Measurements from ENCODE around the gene ZNF546.

The ZNF546 gene

DNA sequence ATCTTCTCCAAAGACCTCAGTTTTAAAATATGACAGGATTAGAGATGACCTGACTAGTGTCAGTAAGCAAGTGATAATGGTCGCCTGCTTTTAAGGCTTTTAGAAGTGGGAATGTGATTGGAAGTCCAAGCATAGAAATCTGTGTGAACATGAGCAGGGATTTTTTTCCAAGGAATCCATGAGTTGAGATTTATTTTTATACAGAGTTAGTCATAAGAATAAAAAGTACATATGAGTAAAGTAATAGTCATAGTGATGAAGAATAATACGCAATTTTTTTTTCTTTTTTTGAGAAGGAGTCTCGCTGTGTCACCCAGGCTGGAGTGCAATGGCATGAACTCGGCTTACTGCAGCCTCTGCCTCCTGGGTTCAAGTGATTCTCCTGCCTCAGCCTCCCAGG, 1.6 kb downstream of the ZNF546 start:
- Histone ChIP-seq H3K79me1 (ENCODE audit: low read depth, low read length) (no peaks in the 10 kb centered on the region), H3K14ac (ENCODE audit: low read length) (no peak overlapping the region), H3K4me2 (ENCODE audit: insufficient read depth, low read length, poor library complexity, severe bottlenecking) (no peak overlapping the region), H3K18ac (ENCODE audit: low read length) (no peak overlapping the region), H2BK15ac (ENCODE audit: low read length) (no peak overlapping the region), H3K27me3 (ENCODE audit: control insufficient read depth in 3 of 3, insufficient read depth in 3 of 3, low read depth in 1 of 3, low read length in 3 of 3) (no peaks in the 10 kb centered on the region), H3K36me3 (replicated peaks in 1 of 2; ENCODE audit: control insufficient read depth in 2 of 2, insufficient read depth in 2 of 2, low read length in 2 of 2) (peaks cover 0 to 4% of the 10 kb centered on the region in 2 donors), H3K23ac (ENCODE audit: low read depth, low read length, poor library complexity) (no peak overlapping the region), H3K9me3 (replicated peaks in 1 of 2; ENCODE audit: control insufficient read depth in 2 of 2, insufficient read depth in 1 of 2, low read depth in 1 of 2, low read length in 2 of 2) (peaks cover 0 to 17% of the 10 kb centered on the region in 2 donors), H2AK5ac (ENCODE audit: low read depth, low read length) (no peak overlapping the region), H3K4me3 (ENCODE audit: low read length in 2 of 2) (no peak overlapping the region), H3K4me1 (ENCODE audit: control insufficient read depth in 2 of 2, insufficient read depth in 1 of 2, low read depth in 1 of 2, low read length in 2 of 2) (peaks cover 2 to 5% of the 10 kb centered on the region in 2 donors), H3K4ac (ENCODE audit: low read length) (no peak overlapping the region), H2BK12ac (ENCODE audit: low read length) (no peak overlapping the region), H2BK5ac (ENCODE audit: low read length) (no peak overlapping the region), H3K27ac (replicated peaks; ENCODE audit: low read length) (no peak overlapping the region), H2AFZ (ENCODE audit: low read length) (no peak overlapping the region), H4K8ac (ENCODE audit: low read depth, low read length) (no peak overlapping the region), H3K9ac (ENCODE audit: low read depth, low read length, poor library complexity) (no peak overlapping the region), H4K91ac (ENCODE audit: low read depth, low read length, poor library complexity) (no peak overlapping the region), H2BK120ac (ENCODE audit: low read depth, low read length) (no peak overlapping the region)
- WGBS, 2 donors (ENCODE audit: extremely low coverage in 2 of 2, insufficient read length in 2 of 2, insufficient replicate concordance in 1 of 2) = no CpG with 5 or more reads among the region's 4 CpGs
- no peak for DNase-seq (ENCODE audit: low spot score)

DNA sequence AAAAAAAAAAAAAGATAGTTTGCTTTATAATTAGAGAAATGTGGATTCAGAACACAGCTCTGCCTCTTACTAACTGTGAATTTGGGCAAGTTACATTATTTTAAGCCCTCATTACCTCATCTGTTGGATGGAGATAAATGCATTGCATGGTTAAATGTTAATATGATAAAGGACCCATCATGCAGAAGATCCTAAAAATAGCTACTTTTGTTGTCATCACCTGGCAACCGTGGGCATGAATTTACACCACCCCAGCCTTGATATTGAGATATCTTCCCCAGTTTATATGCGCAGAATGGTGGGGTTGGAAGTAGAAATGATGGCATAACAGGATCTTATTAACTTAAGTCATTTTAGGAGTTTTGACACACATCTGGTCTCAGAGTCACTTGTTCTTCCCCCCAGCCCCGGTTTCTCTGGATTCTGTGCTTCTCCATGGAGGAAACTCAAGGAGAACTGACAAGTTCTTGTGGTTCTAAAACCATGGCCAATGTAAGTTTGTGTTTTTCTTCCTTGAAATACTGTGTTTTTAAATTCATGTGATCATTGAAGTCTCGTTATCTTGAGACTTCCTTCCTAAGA, 8.9 kb downstream of the ZNF546 start:
- no peak overlapping the region for H4K91ac ChIP-seq (ENCODE audit: low read depth, low read length, poor library complexity)
- no CpG with 5 or more reads among the region's 4 CpGs for WGBS, 2 donors (ENCODE audit: extremely low coverage in 2 of 2, insufficient read length in 2 of 2, insufficient replicate concordance in 1 of 2)

DNA sequence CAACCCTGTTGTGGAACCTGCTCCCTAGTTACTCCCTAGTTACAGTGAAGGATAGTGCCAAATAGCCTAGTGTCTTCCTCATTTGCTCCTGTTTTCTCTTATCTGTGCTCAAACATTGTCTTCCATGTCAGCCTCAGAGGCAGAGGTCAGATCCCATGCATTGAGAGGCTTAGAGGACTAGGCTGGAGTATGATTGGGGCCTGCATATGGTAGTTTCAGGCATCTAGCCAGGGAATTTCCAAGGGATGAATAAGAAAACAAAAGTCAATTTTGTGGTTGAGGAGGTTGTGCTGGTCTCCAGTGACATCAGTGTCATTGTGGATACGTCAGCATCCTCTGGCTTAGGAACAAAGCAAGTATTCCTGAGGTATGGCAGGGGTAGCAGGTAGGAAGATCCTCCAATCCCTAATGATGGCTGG, 9.4 kb downstream of the ZNF546 start:
- Histone ChIP-seq H2BK5ac (ENCODE audit: low read length) (no peak overlapping the region), H3K4me2 (ENCODE audit: insufficient read depth, low read length, poor library complexity, severe bottlenecking) (no peak overlapping the region), H3K9ac (ENCODE audit: low read depth, low read length, poor library complexity) (no peak overlapping the region), H3K9me3 (replicated peaks in 1 of 2; ENCODE audit: control insufficient read depth in 2 of 2, insufficient read depth in 1 of 2, low read depth in 1 of 2, low read length in 2 of 2) (peaks cover 0 to 32% of the 10 kb centered on the region in 2 donors), H3K27ac (replicated peaks; ENCODE audit: low read length) (no peak overlapping the region), H2BK120ac (ENCODE audit: low read depth, low read length) (no peak overlapping the region), H4K8ac (ENCODE audit: low read depth, low read length) (no peak overlapping the region), H3K4ac (ENCODE audit: low read length) (no peak overlapping the region), H3K14ac (ENCODE audit: low read length) (no peak overlapping the region), H3K4me3 (ENCODE audit: low read length in 2 of 2) (no peak overlapping the region), H2AK5ac (ENCODE audit: low read depth, low read length) (no peak overlapping the region), H4K91ac (ENCODE audit: low read depth, low read length, poor library complexity) (no peak overlapping the region), H2AFZ (ENCODE audit: low read length) (no peak overlapping the region), H2BK15ac (ENCODE audit: low read length) (no peak overlapping the region), H3K27me3 (ENCODE audit: control insufficient read depth in 3 of 3, insufficient read depth in 3 of 3, low read depth in 1 of 3, low read length in 3 of 3) (no peaks in the 10 kb centered on the region), H3K23ac (ENCODE audit: low read depth, low read length, poor library complexity) (no peak overlapping the region), H3K79me1 (ENCODE audit: low read depth, low read length) (no peaks in the 10 kb centered on the region), H2BK12ac (ENCODE audit: low read length) (no peak overlapping the region), H3K4me1 (ENCODE audit: control insufficient read depth in 2 of 2, insufficient read depth in 1 of 2, low read depth in 1 of 2, low read length in 2 of 2) (no peaks in the 10 kb centered on the region), H3K18ac (ENCODE audit: low read length) (no peak overlapping the region), H3K36me3 (replicated peaks in 1 of 2; ENCODE audit: control insufficient read depth in 2 of 2, insufficient read depth in 2 of 2, low read length in 2 of 2) (peaks cover 2 to 30% of the 10 kb centered on the region in 2 donors)
- no CpG with 5 or more reads among the region's 1 CpG for WGBS, 2 donors (ENCODE audit: extremely low coverage in 2 of 2, insufficient read length in 2 of 2, insufficient replicate concordance in 1 of 2)
- DNase-seq (ENCODE audit: low spot score) = no peak

More for the DNA sequence above, 8.9 kb downstream of the ZNF546 start:
- H3K14ac ChIP-seq (ENCODE audit: low read length) = no peak overlapping the region
- H3K4me2 ChIP-seq (ENCODE audit: insufficient read depth, low read length, poor library complexity, severe bottlenecking) = no peak overlapping the region
- no peak overlapping the region for H3K27ac ChIP-seq (replicated peaks; ENCODE audit: low read length)
- H2AK5ac ChIP-seq (ENCODE audit: low read depth, low read length) = no peak overlapping the region
- no peak overlapping the region for H3K9ac ChIP-seq (ENCODE audit: low read depth, low read length, poor library complexity)
- no peak overlapping the region for H3K23ac ChIP-seq (ENCODE audit: low read depth, low read length, poor library complexity)
- H3K4ac ChIP-seq (ENCODE audit: low read length) = no peak overlapping the region
- no peak overlapping the region for H2BK15ac ChIP-seq (ENCODE audit: low read length)
- DNase-seq (ENCODE audit: low spot score) = no peak
- H3K4me1 ChIP-seq (ENCODE audit: control insufficient read depth in 2 of 2, insufficient read depth in 1 of 2, low read depth in 1 of 2, low read length in 2 of 2) = no peaks in the 10 kb centered on the region
- H3K9me3 ChIP-seq (replicated peaks in 1 of 2; ENCODE audit: control insufficient read depth in 2 of 2, insufficient read depth in 1 of 2, low read depth in 1 of 2, low read length in 2 of 2) = peaks cover 0 to 32% of the 10 kb centered on the region in 2 donors
- no peaks in the 10 kb centered on the region for H3K27me3 ChIP-seq (ENCODE audit: control insufficient read depth in 3 of 3, insufficient read depth in 3 of 3, low read depth in 1 of 3, low read length in 3 of 3)
- no peak overlapping the region for H2BK12ac ChIP-seq (ENCODE audit: low read length)
- H3K4me3 ChIP-seq (ENCODE audit: low read length in 2 of 2) = no peak overlapping the region
- peaks cover 2 to 30% of the 10 kb centered on the region in 2 donors for H3K36me3 ChIP-seq (replicated peaks in 1 of 2; ENCODE audit: control insufficient read depth in 2 of 2, insufficient read depth in 2 of 2, low read length in 2 of 2)
- no peak overlapping the region for H2AFZ ChIP-seq (ENCODE audit: low read length)
- no peaks in the 10 kb centered on the region for H3K79me1 ChIP-seq (ENCODE audit: low read depth, low read length)
- no peak overlapping the region for H2BK5ac ChIP-seq (ENCODE audit: low read length)
- H2BK120ac ChIP-seq (ENCODE audit: low read depth, low read length) = no peak overlapping the region
- H3K18ac ChIP-seq (ENCODE audit: low read length) = no peak overlapping the region
- H4K8ac ChIP-seq (ENCODE audit: low read depth, low read length) = no peak overlapping the region

DNA sequence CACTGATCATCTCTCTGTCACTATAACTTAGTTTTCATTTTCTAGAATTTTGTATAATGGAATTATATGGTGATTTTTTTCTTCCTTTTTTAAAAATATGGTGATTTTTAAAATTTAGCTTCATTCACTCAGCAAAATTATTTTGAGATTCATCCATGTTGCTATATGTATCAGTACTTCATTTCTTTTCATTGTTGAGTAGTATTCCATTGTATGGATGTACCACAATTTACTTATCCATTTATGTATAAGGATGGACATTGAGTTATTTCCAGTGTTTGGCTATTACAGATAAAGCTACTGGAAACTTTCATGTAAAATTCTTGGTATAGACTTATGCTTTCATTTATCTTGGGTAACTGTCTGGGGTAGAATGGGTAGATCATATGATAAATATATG, 12.8 kb downstream of the ZNF546 start:
- Histone ChIP-seq H2AK5ac (ENCODE audit: low read depth, low read length) (no peak overlapping the region), H4K91ac (ENCODE audit: low read depth, low read length, poor library complexity) (no peak overlapping the region), H2BK120ac (ENCODE audit: low read depth, low read length) (no peak overlapping the region), H3K27me3 (ENCODE audit: control insufficient read depth in 3 of 3, insufficient read depth in 3 of 3, low read depth in 1 of 3, low read length in 3 of 3) (no peaks in the 10 kb centered on the region), H2AFZ (ENCODE audit: low read length) (no peak overlapping the region), H3K4me2 (ENCODE audit: insufficient read depth, low read length, poor library complexity, severe bottlenecking) (no peak overlapping the region), H3K79me1 (ENCODE audit: low read depth, low read length) (no peaks in the 10 kb centered on the region), H3K36me3 (replicated peaks in 1 of 2; ENCODE audit: control insufficient read depth in 2 of 2, insufficient read depth in 2 of 2, low read length in 2 of 2) (peaks cover 2 to 53% of the 10 kb centered on the region in 2 donors), H3K4me3 (ENCODE audit: low read length in 2 of 2) (no peak overlapping the region), H3K27ac (replicated peaks; ENCODE audit: low read length) (no peak overlapping the region), H2BK12ac (ENCODE audit: low read length) (no peak overlapping the region), H4K8ac (ENCODE audit: low read depth, low read length) (no peak overlapping the region), H2BK5ac (ENCODE audit: low read length) (no peak overlapping the region), H2BK15ac (ENCODE audit: low read length) (no peak overlapping the region), H3K14ac (ENCODE audit: low read length) (no peak overlapping the region), H3K4ac (ENCODE audit: low read length) (no peak overlapping the region), H3K23ac (ENCODE audit: low read depth, low read length, poor library complexity) (no peak overlapping the region), H3K9ac (ENCODE audit: low read depth, low read length, poor library complexity) (no peak overlapping the region), H3K9me3 (replicated peaks in 1 of 2; ENCODE audit: control insufficient read depth in 2 of 2, insufficient read depth in 1 of 2, low read depth in 1 of 2, low read length in 2 of 2) (peaks cover 9 to 62% of the 10 kb centered on the region in 2 donors), H3K4me1 (ENCODE audit: control insufficient read depth in 2 of 2, insufficient read depth in 1 of 2, low read depth in 1 of 2, low read length in 2 of 2) (no peaks in the 10 kb centered on the region), H3K18ac (ENCODE audit: low read length) (no peak overlapping the region)
- no peak for DNase-seq (ENCODE audit: low spot score)

Data from neuronal stem cell (in vitro differentiated cells).